ENCODE results near the gene ZMIZ1. TPM values are rescaled to one million over a fixed set of nuclear protein-coding genes. Genes with fewer than 3 reads are reported as not detected.

ZMIZ1 gene
- polyA plus RNA-seq, 1 experiment, result 7.6 TPM

DNA sequence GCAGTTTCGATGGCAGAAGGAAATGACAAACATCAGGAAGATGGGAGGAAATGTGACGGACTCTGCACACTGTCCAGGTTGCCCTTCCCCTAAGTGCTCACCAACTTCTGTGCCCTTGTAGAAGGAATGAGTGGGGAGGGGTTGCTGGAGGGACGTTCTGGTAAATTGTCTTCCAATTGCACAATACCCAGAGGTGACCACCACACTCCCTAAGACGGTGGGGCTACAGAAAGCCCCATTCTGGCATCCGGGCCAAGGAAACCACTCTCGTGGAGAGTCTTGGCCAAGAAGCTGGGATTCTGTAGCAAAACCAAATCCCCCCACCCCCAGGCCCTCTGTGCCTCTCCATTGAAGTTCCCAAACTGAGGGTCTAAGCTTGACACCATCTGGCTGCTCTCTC lies 37.1 kb downstream of the ZMIZ1 start:
- Histone ChIP-seq H3K27ac (ENCODE audit: low read depth, low read length) (no peak overlapping the region), H3K27me3 (ENCODE audit: control insufficient read depth, insufficient read depth, low read length) (no peaks in the 10 kb centered on the region), H3K4me3 (ENCODE audit: low read depth, low read length) (no peak overlapping the region), H3K9me3 (ENCODE audit: control insufficient read depth, insufficient read depth, low read length) (no peaks in the 10 kb centered on the region)
- ChIA-PET CTCF (interaction anchor here (1.2 to 1.3 kb wide), 2 partner anchors 9 to 1058 kb away, joined by 4 to 5 read pairs; no protein-coding TSS in a partner anchor), POLR2A (no interaction called here)
- no peak for DNase-seq (ENCODE audit: low read depth, low spot score)
- TF ChIP-seq, protein P1, sequence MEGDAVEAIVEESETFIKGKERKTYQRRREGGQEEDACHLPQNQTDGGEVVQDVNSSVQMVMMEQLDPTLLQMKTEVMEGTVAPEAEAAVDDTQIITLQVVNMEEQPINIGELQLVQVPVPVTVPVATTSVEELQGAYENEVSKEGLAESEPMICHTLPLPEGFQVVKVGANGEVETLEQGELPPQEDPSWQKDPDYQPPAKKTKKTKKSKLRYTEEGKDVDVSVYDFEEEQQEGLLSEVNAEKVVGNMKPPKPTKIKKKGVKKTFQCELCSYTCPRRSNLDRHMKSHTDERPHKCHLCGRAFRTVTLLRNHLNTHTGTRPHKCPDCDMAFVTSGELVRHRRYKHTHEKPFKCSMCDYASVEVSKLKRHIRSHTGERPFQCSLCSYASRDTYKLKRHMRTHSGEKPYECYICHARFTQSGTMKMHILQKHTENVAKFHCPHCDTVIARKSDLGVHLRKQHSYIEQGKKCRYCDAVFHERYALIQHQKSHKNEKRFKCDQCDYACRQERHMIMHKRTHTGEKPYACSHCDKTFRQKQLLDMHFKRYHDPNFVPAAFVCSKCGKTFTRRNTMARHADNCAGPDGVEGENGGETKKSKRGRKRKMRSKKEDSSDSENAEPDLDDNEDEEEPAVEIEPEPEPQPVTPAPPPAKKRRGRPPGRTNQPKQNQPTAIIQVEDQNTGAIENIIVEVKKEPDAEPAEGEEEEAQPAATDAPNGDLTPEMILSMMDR (IDR thresholded peaks at IDR 0.05; ENCODE audit: low read depth, low read length), result no peak

DNA sequence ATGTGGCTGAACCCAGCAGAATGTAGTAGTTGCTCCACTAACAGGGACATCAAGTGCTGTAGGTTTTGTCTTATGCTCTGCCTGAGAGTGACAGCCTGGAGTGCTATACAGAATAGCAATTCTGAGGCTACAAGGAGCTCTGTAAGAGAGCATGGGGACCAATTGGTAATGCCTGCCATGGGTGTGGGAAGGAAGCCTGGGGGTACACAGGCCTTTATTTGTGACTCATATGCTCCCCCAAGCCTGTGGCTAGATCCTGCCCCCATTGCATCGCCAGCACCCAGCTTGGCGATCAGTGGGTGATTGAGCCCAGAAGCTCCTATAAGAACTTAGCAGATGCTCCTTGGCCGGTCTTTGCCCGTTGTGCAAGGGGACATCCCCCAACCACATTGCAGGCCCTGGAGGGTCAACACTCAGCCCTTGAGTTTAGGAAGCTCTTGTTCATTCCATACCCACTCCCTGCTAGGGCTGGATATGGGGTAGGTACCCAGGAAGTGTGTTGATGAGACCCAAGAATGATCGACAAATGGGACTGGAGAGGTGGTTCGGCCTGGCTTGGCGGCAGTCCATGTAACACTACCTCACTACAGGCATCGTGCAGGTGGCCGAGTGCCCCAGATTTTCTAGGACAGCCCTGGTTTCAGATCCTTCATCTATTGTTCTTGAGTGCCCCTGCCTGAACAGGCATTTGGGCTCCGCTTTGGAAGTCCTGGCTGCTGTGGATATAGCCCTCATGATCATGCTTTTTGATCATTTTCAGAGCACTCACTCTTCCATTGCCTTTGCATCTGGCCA lies 37.7 kb downstream of the ZMIZ1 start:
- no peaks in the 10 kb centered on the region for H3K27me3 ChIP-seq (ENCODE audit: control insufficient read depth, insufficient read depth, low read length)
- ChIA-PET CTCF (interaction anchor here (1.2 to 1.3 kb wide), 2 partner anchors 8 to 1059 kb away, joined by 4 to 5 read pairs; no protein-coding TSS in a partner anchor), POLR2A (no interaction called here)
- DNase-seq (ENCODE audit: low read depth, low spot score), result no peak
- TF ChIP-seq, protein P1 (IDR thresholded peaks at IDR 0.05; ENCODE audit: low read depth, low read length), result no peak
- H3K27ac ChIP-seq (ENCODE audit: low read depth, low read length), result no peak overlapping the region
- no peaks in the 10 kb centered on the region for H3K9me3 ChIP-seq (ENCODE audit: control insufficient read depth, insufficient read depth, low read length)
- no peak overlapping the region for H3K4me3 ChIP-seq (ENCODE audit: low read depth, low read length)

DNA sequence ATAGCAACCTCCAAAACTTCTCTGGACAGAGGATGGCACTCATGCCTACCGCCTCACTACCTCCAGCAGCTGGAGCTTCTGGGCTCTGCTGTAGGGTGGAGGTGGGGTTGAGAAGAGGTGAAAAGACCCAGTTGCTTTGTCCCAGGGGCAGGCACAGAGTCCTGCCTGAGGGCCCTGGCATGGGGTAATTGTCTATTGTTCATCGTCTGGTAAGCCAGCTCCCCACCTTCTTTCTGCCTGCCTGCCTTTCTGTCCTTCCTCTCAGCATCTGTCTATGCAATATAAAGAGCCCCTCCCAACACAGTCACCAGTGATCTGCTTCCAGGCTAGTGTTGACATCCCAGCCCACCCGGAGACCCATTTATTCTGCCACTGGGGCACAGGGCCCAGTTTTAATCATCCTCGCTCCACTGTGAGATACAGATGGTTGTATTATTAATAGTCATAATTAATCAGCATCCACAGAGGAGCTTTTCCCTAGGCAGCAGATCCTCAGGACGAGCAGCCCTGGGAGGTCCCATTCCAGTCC lies 39.0 kb downstream of the ZMIZ1 start:
- Histone ChIP-seq H3K27me3 (ENCODE audit: control insufficient read depth, insufficient read depth, low read length) (no peaks in the 10 kb centered on the region), H3K4me3 (ENCODE audit: low read depth, low read length) (no peak overlapping the region), H3K27ac (ENCODE audit: low read depth, low read length) (no peak overlapping the region), H3K9me3 (ENCODE audit: control insufficient read depth, insufficient read depth, low read length) (no peaks in the 10 kb centered on the region)
- TF ChIP-seq, protein P1 (IDR thresholded peaks at IDR 0.05; ENCODE audit: low read depth, low read length), result no peak
- ChIA-PET CTCF (interaction anchor here (1.5 kb wide), 1 partner anchor 88 kb away, joined by 4 read pairs; no protein-coding TSS in a partner anchor), POLR2A (no interaction called here)
- DNase-seq (ENCODE audit: low read depth, low spot score), result no peak

DNA sequence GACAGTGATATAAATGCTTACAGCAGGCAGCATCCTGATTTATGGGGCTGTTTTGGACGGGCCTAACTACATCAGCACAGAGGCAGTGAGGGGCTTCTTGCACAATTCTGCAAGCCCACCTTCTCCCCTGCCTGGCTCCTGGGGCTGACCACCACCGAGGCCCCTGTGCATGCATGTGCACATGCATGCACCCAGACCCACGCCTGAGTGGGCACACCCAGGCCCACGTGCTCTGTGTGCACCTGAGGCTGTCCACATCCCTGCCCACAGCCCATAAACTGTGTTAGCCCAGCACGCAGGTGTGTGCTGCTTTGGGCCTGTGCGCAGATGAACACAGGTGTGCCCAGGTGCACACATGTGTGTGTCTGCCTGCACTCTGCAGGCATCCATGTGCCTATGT lies 40.0 kb downstream of the ZMIZ1 start:
- Histone ChIP-seq H3K27me3 (ENCODE audit: control insufficient read depth, insufficient read depth, low read length) (no peaks in the 10 kb centered on the region), H3K9me3 (ENCODE audit: control insufficient read depth, insufficient read depth, low read length) (no peaks in the 10 kb centered on the region), H3K27ac (ENCODE audit: low read depth, low read length) (no peak overlapping the region), H3K4me3 (ENCODE audit: low read depth, low read length) (no peak overlapping the region)
- DNase-seq (ENCODE audit: low read depth, low spot score), result no peak
- TF ChIP-seq, protein P1 (IDR thresholded peaks at IDR 0.05; ENCODE audit: low read depth, low read length), result no peak
- ChIA-PET POLR2A (no interaction called here), CTCF (interaction anchor here (1.5 kb wide), 1 partner anchor 87 kb away, joined by 4 read pairs; no protein-coding TSS in a partner anchor)

DNA sequence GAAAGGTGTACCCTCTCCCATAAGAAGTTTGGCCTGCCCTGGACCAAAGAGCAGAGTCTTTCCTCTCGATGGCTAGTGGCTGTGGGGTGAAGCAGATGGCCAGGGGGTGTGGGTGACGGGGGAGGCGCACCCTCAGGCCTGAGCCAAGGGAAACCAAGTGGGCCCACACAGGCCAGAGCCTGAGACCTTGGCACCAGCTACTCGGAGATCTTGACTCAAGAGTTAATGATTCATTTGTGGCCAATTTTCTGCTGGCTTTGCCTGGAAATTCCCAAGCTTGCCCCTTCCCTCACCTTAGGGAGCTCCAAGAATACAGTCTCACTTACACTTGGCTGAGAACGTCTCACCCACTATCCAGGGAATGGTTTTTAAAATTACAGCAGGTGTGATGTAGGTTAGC lies 42.7 kb downstream of the ZMIZ1 start:
- TF ChIP-seq, protein P1 (IDR thresholded peaks at IDR 0.05; ENCODE audit: low read depth, low read length), result no peak
- ChIA-PET POLR2A (no interaction called here), CTCF (interaction anchor here (1.5 kb wide), 1 partner anchor 84 kb away, joined by 4 read pairs; no protein-coding TSS in a partner anchor)
- H3K27me3 ChIP-seq (ENCODE audit: control insufficient read depth, insufficient read depth, low read length), result no peaks in the 10 kb centered on the region
- H3K27ac ChIP-seq (ENCODE audit: low read depth, low read length), result peak overlapping the region; percentile 31
- DNase-seq (ENCODE audit: low read depth, low spot score), result no peak
- no peaks in the 10 kb centered on the region for H3K9me3 ChIP-seq (ENCODE audit: control insufficient read depth, insufficient read depth, low read length)
- H3K4me3 ChIP-seq (ENCODE audit: low read depth, low read length), result no peak overlapping the region
